Thyroid gland (tissue), 4 donors: Measurements from ENCODE around the gene TRIM47. TPM values are rescaled to one million over a fixed set of nuclear protein-coding genes. Genes with fewer than 3 reads are reported as not detected.
A peak's percentile ranks its signal among the peaks of the same experiment; 100 is the strongest.
"Not testable (repeated sequence)": the region's sequence is repeated elsewhere in the genome, so short reads cannot be mapped to it uniquely, and the experiment has no call there.

Source experiments
- DNase-seq, 2 donors: peaks; one replicate each; pipeline ENCODE4 v3.0.0-alpha.2; 2019
- H3K27ac ChIP-seq, 3 donors: fragments of 200-600 bp; sonication (generic); 1 replicate in 2 of 3; 2 replicates in 1 of 3; pipeline ENCODE4 v1.5.1; 2016 to 2019; ENCODE audit warnings: mild to moderate bottlenecking in 1 of 3, moderate library complexity in 1 of 3
- H3K27me3 ChIP-seq: fragments of 200-600 bp; sonication (generic); one replicate; pipeline ENCODE4 v1.5.1; 2019
- H3K36me3 ChIP-seq, 2 donors: fragments of 200-600 bp; sonication (generic); one replicate each; pipeline ENCODE4 v1.5.1; 2016 to 2019
- H3K4me1 ChIP-seq, 2 donors: fragments of 200-600 bp; sonication (generic); one replicate each; pipeline ENCODE4 v1.5.1; 2017 to 2019
- H3K4me3 ChIP-seq, 3 donors: fragments of 200-600 bp; sonication (generic); replicated peaks in 1 of 3; 1 replicate in 2 of 3; 2 replicates in 1 of 3; pipeline ENCODE4 v1.5.1; 2016; ENCODE audit warnings: mild to moderate bottlenecking in 1 of 3
- H3K9me3 ChIP-seq: fragments of 200-600 bp; sonication (generic); one replicate; pipeline ENCODE4 v1.5.1; 2017
- CTCF ChIP-seq, 6 experiments: fragments of 200-600 bp in 3 of 6; fragments of 450-650 bp in 3 of 6; sonication (generic) in 3 of 6; IDR thresholded peaks; one replicate each; pipeline ENCODE4 v1.5.1; 2016 to 2019; ENCODE audit warnings: antibody characterized with exemption in 6 of 6, mild to moderate bottlenecking in 2 of 6, inconsistent platforms in 1 of 6, moderate library complexity in 1 of 6
- POLR2A ChIP-seq, 2 donors: fragments of 450-650 bp; IDR thresholded peaks; one replicate each; pipeline ENCODE4 v1.6.1; 2017; ENCODE audit warnings: antibody characterized with exemption in 2 of 2, mild to moderate bottlenecking in 2 of 2, moderate library complexity in 1 of 2
- WGBS, 2 donors: methylation state at CpG; one replicate each; pipeline ENCODE4 v1.1.5; 2017; 5-methylcytosine and 5-hydroxymethylcytosine counted together
- intact Hi-C: fragments of 100-400 bp; cut with DNase I; formaldehyde crosslinking; loops from one replicate; pipeline ENCODE4 v1.15.1; 2023
- total RNA-seq, 4 donors: library from RNA; depleted of rRNA; stranded (reverse); fragments of >200 nt; gene quantifications; one replicate each; pipeline ENCODE4 v1.2.3, GENCODE V29; 2016

The TRIM47 gene
- total RNA-seq, 4 donors from 2014 or later: 14.7 to 27.8 (median 19.7) TPM

GRCh38 chr17:75854881-75855309, 23.5 kb downstream of the TRIM47 start:
- DNase-seq: no peak
- Histone ChIP-seq H3K4me1 (peaks cover 18 to 19% of the 10 kb centered on the region in 2 donors), H3K27ac (peak overlapping the region; percentile 90 to 98 (median 97)), H3K36me3 (peaks cover 15 to 16% of the 10 kb centered on the region in 2 donors), H3K27me3 (no peaks in the 10 kb centered on the region), H3K9me3 (no peaks in the 10 kb centered on the region), H3K4me3 (peak overlapping the region; percentile 25 to 87 (median 70))
- intact Hi-C loops: no loop called here
- peak in 1 of 6 experiments; percentile 18 for TF ChIP-seq CTCF (IDR thresholded peaks at IDR 0.05)
- peak in 1 of 2 donors; percentile 30 for TF ChIP-seq POLR2A (IDR thresholded peaks at IDR 0.05)
- 0 to 1% methylated on average over 13 to 19 of the region's 19 CpGs for WGBS, 2 donors

- Histone ChIP-seq H3K4me1 (peaks cover 19 to 25% of the 10 kb centered on the region in 2 donors), H3K9me3 (no peaks in the 10 kb centered on the region), H3K27me3 (no peaks in the 10 kb centered on the region), H3K36me3 (peaks cover 22 to 23% of the 10 kb centered on the region in 2 donors), H3K4me3 (peak overlapping the region; percentile 25 to 87 (median 70)), H3K27ac (peak overlapping the region; percentile 90 to 98 (median 97))
- peak in 1 of 2 donors; percentile 31 for TF ChIP-seq POLR2A (IDR thresholded peaks at IDR 0.05)
- no peak for TF ChIP-seq CTCF (IDR thresholded peaks at IDR 0.05)
- DNase-seq: peak; percentile 39 to 44
- 17 to 27% methylated on average over 7 of the region's 7 CpGs for WGBS, 2 donors
- intact Hi-C loops: no loop called here
Observed at GRCh38 chr17:75854101-75854748, 24.2 kb downstream of the TRIM47 start.

GRCh38 chr17:75853433-75853832, 24.9 kb downstream of the TRIM47 start:
- H3K4me1 ChIP-seq: peaks cover 19 to 33% of the 10 kb centered on the region in 2 donors
- H3K27me3 ChIP-seq: no peaks in the 10 kb centered on the region
- intact Hi-C loops: no loop called here
- TF ChIP-seq POLR2A (IDR thresholded peaks at IDR 0.05): no peak
- H3K36me3 ChIP-seq: peaks cover 26 to 29% of the 10 kb centered on the region in 2 donors
- DNase-seq: no peak
- 79 to 88% methylated on average over 7 of the region's 7 CpGs for WGBS, 2 donors
- peak overlapping the region in 1 of 3 donors; percentile 98 for H3K27ac ChIP-seq
- H3K9me3 ChIP-seq: no peaks in the 10 kb centered on the region
- H3K4me3 ChIP-seq: no peak overlapping the region

- H3K4me3 ChIP-seq, H3K27ac ChIP-seq, DNase-seq, intact Hi-C loops, H3K9me3 ChIP-seq, H3K27me3 ChIP-seq: not testable (repeated sequence)
- H3K36me3 ChIP-seq: peaks cover 44 to 47% of the 10 kb centered on the region in 2 donors
- H3K4me1 ChIP-seq: peaks cover 19 to 47% of the 10 kb centered on the region in 2 donors
- WGBS, 2 donors: 94 to 95% methylated on average over 15 of the region's 15 CpGs
Observed at GRCh38 chr17:75851693-75851991, 26.7 kb downstream of the TRIM47 start.

GRCh38 chr17:75850928-75851692, 27.3 kb downstream of the TRIM47 start:
- H3K27ac ChIP-seq: no peak overlapping the region
- TF ChIP-seq CTCF (IDR thresholded peaks at IDR 0.05) (no peak), POLR2A (IDR thresholded peaks at IDR 0.05) (no peak)
- H3K4me1 ChIP-seq: peaks cover 19 to 53% of the 10 kb centered on the region in 2 donors
- peaks cover 49 to 52% of the 10 kb centered on the region in 2 donors for H3K36me3 ChIP-seq
- WGBS, 2 donors: 91 to 92% methylated on average over 12 of the region's 12 CpGs
- no peaks in the 10 kb centered on the region for H3K9me3 ChIP-seq
- H3K27me3 ChIP-seq: no peaks in the 10 kb centered on the region
- H3K4me3 ChIP-seq: no peak overlapping the region
- no peak for DNase-seq
- intact Hi-C loops: no loop called here

GRCh38 chr17:75849724-75850123, 28.7 kb downstream of the TRIM47 start:
- intact Hi-C loops: loop anchor here (10.0 kb wide), 1 partner anchor 185 kb away; the partner anchor contains the start of genes RECQL5 and SAP30BP
- no peak for DNase-seq
- WGBS, 2 donors: 85 to 88% methylated on average over 9 of the region's 9 CpGs
- Histone ChIP-seq H3K9me3 (no peaks in the 10 kb centered on the region), H3K36me3 (peaks cover 52 to 54% of the 10 kb centered on the region in 2 donors), H3K4me3 (no peak overlapping the region), H3K27ac (peak overlapping the region in 1 of 3 donors; percentile 90), H3K27me3 (no peaks in the 10 kb centered on the region), H3K4me1 (peaks cover 32 to 67% of the 10 kb centered on the region in 2 donors)
- TF ChIP-seq CTCF (IDR thresholded peaks at IDR 0.05): no peak
- no peak for TF ChIP-seq POLR2A (IDR thresholded peaks at IDR 0.05)
